SHP77 treated with DMSO at 0.1 percent for 48 hours (cell line): Measurements from ENCODE around the gene PAWR.
"Not testable (repeated sequence)": the region's sequence is repeated elsewhere in the genome, so short reads cannot be mapped to it uniquely, and the experiment has no call there.

Experiments
- DNase-seq: peaks from one replicate; lab custom pipeline; 2025; lab: John Stamatoyannopoulos, UW

PAWR gene

GRCh38 chr12:79687711-79688260 is 3.0 kb downstream of the PAWR start:
- no peak for DNase-seq

- no peak for DNase-seq
Measured at GRCh38 chr12:79686171-79686570, 4.6 kb downstream of the PAWR start.

GRCh38 chr12:79685068-79685467 is 5.7 kb downstream of the PAWR start:
- DNase-seq: no peak

- not testable (repeated sequence) for DNase-seq
Measured at GRCh38 chr12:79684338-79684737, 6.4 kb downstream of the PAWR start.

- DNase-seq: no peak
Measured at GRCh38 chr12:79682593-79682992, 8.2 kb downstream of the PAWR start.

GRCh38 chr12:79681008-79681590 is 9.7 kb downstream of the PAWR start:
- no peak for DNase-seq

GRCh38 chr12:79680051-79680450 is 10.7 kb downstream of the PAWR start:
- no peak for DNase-seq

- DNase-seq: no peak
Measured at GRCh38 chr12:79678306-79678705, 12.5 kb downstream of the PAWR start.

- DNase-seq: no peak
Measured at GRCh38 chr12:79677672-79678071, 13.1 kb downstream of the PAWR start.

- DNase-seq: no peak
Measured at GRCh38 chr12:79676579-79676978, 14.2 kb downstream of the PAWR start.

- DNase-seq: no peak
Measured at GRCh38 chr12:79674629-79675028, 16.1 kb downstream of the PAWR start.

GRCh38 chr12:79673354-79673753 is 17.4 kb downstream of the PAWR start:
- DNase-seq: no peak

- no peak for DNase-seq
Measured at GRCh38 chr12:79668113-79668512, 22.7 kb downstream of the PAWR start.

GRCh38 chr12:79665212-79665887 is 25.4 kb downstream of the PAWR start:
- no peak for DNase-seq

GRCh38 chr12:79664518-79664917 is 26.2 kb downstream of the PAWR start:
- no peak for DNase-seq

GRCh38 chr12:79662046-79662811 is 28.5 kb downstream of the PAWR start:
- no peak for DNase-seq

- DNase-seq: no peak
Measured at GRCh38 chr12:79661629-79662028, 29.1 kb downstream of the PAWR start.

GRCh38 chr12:79659961-79660431 is 30.8 kb downstream of the PAWR start:
- no peak for DNase-seq

GRCh38 chr12:79658221-79658620 is 32.5 kb downstream of the PAWR start:
- no peak for DNase-seq

GRCh38 chr12:79657136-79657535 is 33.6 kb downstream of the PAWR start:
- no peak for DNase-seq

GRCh38 chr12:79655036-79655435 is 35.7 kb downstream of the PAWR start:
- DNase-seq: no peak

- no peak for DNase-seq
Measured at GRCh38 chr12:79652521-79652920, 38.2 kb downstream of the PAWR start.

- no peak for DNase-seq
Measured at GRCh38 chr12:79650440-79650839, 40.3 kb downstream of the PAWR start.
